HG03432 (cell line): ENCODE results near the gene GLYATL1.
"Not testable (repeated sequence)": the region's sequence is repeated elsewhere in the genome, so short reads cannot be mapped to it uniquely, and the experiment has no call there.

ENCODE experiments used
- ATAC-seq: cut with Tn5 transposase; IDR thresholded peaks from one replicate; pipeline ENCODE4 v1.9.1; 2021; ENCODE audit warnings: mild to moderate bottlenecking, moderate library complexity; ENCODE audit not compliant: unreplicated experiment

The GLYATL1 gene

GRCh38 chr11:58992489-58992888 lies 53.2 kb downstream of the GLYATL1 start:
- no peak for ATAC-seq

- no peak for ATAC-seq
Measured at GRCh38 chr11:58994171-58994570, 54.9 kb downstream of the GLYATL1 start.

- ATAC-seq: peak; percentile 6
Measured at GRCh38 chr11:58998480-58999290, 59.4 kb downstream of the GLYATL1 start.

GRCh38 chr11:58999291-58999680 lies 60.0 kb downstream of the GLYATL1 start:
- ATAC-seq: peak; percentile 94

- ATAC-seq: no peak
Measured at GRCh38 chr11:59000003-59000402, 60.7 kb downstream of the GLYATL1 start.

GRCh38 chr11:59002006-59002405 lies 62.7 kb downstream of the GLYATL1 start:
- ATAC-seq: not testable (repeated sequence)
